PC-9 (cell line): ENCODE results near the gene CELF1.

ENCODE experiments used
- CTCF ChIP-seq: fragments of 200-600 bp; sonication (generic); conservative IDR thresholded peaks from 2 replicates; pipeline ENCODE4 v1.6.1; 2017; ENCODE audit warnings: mixed run types, antibody characterized with exemption, mild to moderate bottlenecking, moderate library complexity
- EZH2 ChIP-seq: fragments of 200-600 bp; sonication (generic); IDR thresholded peaks from 2 replicates; pipeline ENCODE4 v1.8.0; 2017; ENCODE audit warnings: antibody characterized with exemption, low read depth

GRCh38 chr11:47435687-47436086 lies 117.2 kb downstream of the CELF1 start:
- no peak for TF ChIP-seq CTCF
- no peak for TF ChIP-seq EZH2
